ENCODE results near the gene FILIP1.

- TF ChIP-seq SUZ12 (IDR thresholded peaks at IDR 0.05; ENCODE audit: extremely low read depth, insufficient read depth, insufficient read length) (no peak), ZNF274 (IDR thresholded peaks at IDR 0.05; ENCODE audit: low read depth, low read length) (no peak), YY1 (IDR thresholded peaks at IDR 0.05; ENCODE audit: insufficient read depth, insufficient read length) (no peak)
These were observed 45.5 kb upstream of the FILIP1 start for GRCh38 chr6:75539136-75539535.
